NCI-H748 (cell line): ENCODE data around the gene GABRR2.
"Not testable (repeated sequence)": the region's sequence is repeated elsewhere in the genome, so short reads cannot be mapped to it uniquely, and the experiment has no call there.

Experiments
- DNase-seq: peaks from one replicate; lab custom pipeline; 2025; ENCODE audit not compliant: unreplicated experiment; lab: John Stamatoyannopoulos, UW

Gene GABRR2

DNA sequence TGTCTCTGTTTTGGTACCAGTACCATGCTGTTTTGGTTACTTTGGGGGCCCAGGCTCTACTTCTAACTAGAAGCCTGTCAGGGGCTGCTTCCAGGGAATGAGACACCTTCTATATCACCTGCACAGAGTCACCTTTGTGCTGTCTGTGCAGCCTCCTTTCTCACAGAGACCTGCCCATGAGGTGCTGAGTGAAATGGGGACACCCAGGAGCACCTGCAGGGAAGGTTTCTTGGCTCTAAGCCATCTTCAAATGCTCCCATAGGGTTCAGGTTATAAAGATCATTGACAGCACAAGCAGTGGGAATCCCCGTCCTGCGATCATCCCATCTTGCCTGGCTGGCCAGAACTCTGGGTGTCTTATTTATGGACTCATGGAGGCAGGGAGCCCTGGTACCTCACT is 19.1 kb downstream of the GABRR2 start:
- DNase-seq, result no peak

DNA sequence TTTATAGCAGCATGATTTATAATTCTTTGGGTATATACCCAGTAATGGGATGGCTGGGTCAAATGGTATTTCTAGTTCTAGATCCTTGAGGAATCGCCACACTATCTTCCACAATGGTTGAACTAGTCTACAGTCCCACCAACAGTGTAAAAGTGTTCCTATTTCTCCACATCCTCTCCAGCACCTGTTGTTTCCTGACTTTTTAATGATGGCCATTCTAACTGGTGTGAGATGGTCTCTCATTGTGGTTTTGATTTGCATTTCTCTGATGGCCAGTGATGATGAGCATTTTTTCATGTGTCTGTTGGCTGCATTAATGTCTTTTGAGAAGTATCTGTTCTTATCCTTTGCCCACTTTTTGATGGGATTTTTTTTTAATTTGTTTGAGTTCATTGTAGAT is 20.0 kb downstream of the GABRR2 start:
- DNase-seq, result not testable (repeated sequence)

DNA sequence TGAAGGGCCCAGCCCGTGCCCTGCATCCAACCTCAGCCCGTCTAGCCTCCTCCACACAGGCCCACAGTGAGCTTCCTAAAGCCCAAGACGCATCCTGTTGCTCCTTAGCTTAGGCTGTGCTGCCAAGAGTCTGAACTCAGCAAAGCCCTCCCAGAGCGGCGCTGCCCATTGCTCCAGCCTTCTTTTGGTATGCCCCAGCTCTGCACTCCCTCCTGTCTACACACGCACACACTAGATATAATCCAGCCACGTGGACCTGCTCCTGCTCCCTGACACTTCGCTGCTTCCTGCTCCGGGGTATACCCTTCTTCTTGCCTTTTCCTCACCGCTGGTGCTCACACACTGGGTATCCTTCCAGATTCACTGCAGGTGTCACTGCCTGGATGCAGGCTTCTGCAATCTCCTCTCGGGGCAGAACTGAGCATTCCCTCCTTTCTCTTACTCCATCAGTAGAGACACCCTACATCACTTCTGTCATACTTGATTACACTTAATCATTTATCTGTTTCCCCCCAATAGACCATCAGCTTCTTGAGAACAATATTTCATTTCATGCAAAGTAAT is 23.8 kb downstream of the GABRR2 start:
- DNase-seq, result no peak

DNA sequence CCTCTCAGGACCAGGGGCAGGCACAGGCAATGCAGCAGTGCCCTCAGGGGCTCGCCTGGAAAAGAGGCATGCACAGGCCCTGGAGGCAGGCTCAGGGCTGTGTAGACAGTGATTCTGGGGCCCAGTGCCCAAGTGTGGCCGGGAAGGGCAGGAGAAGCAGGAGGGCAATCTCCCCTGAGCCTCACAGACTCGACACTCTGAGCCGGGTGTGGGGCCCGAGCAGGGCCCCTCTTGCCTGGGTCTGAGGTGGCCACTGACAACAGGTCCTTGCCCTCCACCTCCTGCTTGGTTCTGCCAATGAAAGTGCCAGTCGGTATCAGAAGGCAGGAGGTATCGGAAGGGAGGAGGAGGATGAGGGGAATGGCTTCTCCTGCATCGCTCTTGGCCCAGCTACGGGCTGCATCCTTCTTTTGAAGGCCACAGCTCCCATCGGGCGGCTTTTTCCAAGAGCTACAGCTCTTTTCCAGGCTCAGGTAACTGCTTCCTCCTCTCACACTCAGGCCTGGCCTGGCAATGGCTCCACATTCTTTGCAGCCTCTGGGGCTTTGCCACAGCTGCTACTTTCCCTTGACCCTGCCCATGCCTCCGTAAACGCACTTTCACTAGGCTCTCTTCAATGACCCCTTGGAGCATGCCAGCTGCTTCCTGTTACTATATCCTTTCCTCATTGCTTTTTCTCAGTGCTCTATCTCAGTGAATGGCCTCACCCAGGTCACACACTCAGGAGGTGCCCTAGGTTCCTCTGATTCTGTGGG is 24.5 kb downstream of the GABRR2 start:
- DNase-seq, result peak; percentile 34

DNA sequence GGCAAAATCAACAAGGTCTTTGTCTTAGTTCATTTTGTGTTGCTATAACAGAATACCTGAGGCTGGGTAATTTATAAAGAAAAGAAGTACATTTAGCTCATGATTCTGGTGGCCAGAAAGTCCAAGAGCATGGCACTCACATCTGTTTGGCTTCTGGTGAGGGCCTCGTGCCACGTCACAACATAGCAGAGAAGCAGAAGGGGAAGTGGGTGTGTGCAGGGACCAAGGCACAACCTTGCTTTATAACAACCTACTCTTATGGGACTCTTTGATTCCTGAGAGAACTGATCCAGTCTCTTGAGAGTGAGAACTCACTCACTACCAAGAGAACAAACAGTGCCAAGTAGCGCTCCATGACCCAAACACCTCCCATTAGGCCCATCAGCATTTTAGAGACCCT is 25.4 kb downstream of the GABRR2 start:
- DNase-seq, result no peak

DNA sequence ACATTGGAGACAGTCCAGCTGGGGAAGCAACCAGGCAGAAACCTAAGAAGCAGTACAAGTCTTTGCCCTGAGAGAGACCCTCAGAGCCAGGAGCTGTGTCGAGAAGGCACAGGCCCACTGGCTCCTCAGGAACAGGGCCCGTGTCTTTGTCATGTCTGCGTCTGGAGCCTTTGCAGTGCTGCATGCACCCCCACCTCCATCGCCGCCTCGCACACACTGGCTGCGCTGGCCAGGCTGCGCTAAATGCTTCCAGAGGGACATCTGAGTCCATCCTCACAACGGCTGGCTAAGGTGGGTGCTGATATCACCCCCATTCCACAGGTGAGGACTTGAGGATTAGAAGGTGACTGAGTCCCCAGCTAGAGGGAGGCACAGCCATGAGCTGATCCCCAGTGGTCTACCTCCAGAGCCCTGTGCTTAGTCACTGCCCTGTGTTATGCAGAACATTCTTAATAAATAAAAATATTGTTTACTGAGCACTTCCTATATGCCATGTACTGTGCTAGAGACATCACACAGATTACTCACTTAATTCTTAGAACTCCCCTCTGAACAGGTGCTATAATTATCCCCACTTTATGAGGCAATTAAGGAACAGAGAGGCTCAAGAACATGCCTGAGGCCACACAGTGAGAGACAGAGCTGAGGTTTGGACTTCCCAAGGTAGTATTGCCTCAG is 27.6 kb downstream of the GABRR2 start:
- no peak for DNase-seq

DNA sequence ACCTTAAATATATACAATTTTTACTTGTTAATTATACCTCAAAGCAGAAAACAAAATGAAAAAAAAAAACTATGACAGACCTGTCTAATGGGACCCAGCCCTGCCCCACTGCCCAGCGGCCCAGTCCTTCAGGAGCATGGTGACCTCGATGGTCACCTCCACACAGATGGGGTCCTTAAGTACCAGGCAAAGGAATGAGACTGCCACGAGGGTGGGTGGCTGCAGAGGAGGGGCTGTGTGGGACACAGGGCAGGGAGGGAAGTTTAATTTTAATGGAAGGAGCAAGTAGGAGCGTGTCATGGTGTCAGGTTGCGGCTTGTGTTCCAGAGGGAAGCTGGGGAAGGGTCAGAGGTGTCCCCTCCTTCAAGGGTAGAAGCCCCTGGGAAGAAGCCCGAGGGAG is 28.6 kb downstream of the GABRR2 start:
- DNase-seq, result no peak

DNA sequence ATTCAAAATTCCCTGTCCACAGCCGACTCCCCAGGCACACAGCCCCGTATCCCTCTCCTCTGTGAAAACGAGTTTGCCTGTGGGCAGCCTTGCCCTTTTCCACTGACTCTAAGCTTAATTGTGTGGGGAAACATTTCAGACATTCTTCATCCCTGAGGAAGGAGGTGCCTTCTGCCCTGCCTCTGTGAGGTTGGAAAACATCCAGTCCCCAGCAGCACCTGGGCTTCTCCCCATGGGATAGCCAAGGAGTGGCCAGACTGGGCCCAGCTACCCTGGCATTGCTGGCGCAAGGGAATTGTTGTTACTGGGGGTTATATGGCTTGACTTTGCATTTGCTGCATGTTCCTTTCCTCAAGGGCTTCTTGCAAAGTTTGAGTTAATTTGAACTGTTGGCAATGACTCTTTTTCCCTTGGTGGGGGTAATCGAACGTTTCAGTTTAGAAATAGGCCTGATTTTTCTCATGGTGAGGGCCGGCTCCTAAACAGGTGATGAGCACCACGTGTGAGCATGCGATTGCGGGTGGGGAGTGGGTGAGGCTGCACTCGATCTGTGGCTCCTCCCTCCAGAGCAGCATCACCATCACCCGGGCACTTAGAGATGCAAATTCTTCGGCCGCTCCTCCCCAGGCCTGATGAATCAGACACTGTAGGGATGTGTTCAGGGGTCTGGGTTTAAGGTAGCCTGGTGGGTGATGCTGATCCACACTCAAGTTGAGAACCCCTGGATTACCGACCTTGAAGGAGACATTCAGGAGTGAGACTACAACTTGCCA is 29.9 kb downstream of the GABRR2 start:
- no peak for DNase-seq

DNA sequence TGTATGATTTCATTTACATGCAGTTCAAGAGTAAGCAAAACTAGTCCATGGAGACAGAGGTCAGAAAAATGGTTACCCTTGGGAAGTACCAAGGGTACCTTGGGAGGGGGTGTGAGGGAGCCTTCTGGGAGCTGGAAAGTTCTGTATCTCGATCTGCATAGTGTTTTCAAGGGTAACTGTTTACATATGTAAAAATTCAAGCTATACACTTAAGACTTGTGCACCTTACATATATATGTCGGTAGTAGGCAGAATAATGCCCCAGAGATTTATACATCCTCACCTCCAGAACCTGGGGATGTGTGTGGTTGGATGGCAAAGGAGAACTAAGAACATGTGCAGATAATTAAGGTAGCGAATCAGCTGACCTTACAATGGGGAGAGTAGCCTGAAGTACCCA is 31.0 kb downstream of the GABRR2 start:
- DNase-seq, result no peak

DNA sequence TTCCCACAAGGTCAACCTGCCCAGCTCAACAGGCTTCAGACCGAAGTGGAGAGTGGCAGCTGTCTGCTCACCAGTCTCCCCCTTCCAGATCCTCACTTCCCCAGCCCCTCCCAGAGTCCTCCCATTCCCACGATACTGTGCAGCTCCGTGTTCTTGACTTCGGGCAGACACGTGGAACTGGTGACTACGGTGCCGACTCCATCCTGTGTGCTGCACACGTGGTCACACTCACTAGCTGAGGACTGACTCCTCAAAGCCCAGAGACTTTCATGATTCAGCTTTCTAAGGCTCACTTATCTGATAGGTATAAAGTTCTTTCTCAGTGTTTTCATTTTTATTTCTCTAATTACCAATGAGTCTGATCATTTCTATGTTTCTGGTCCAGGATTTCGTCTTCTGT is 32.4 kb downstream of the GABRR2 start:
- DNase-seq, result no peak

DNA sequence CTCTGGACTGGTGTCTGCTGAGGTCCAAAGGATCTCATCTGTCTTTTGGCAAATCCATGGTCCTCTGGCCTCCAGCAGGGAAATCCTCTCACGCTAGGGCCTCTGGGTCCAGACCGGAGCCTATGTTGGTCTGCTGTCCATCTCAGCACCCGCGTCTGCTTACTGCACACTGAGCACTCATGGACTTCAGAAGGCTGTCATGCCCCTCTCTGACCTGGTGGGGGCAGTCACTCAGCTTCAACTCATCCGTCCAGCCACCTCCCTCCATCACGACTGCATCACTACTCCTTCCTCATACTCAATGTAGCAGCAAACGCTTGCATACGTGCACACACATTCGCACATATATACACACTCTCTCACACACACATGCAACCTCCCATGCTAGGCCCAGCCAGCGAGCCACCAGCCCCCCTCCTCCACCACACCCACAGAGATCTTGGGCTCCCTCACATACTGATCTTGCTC is 33.3 kb downstream of the GABRR2 start:
- peak; percentile 16 for DNase-seq

DNA sequence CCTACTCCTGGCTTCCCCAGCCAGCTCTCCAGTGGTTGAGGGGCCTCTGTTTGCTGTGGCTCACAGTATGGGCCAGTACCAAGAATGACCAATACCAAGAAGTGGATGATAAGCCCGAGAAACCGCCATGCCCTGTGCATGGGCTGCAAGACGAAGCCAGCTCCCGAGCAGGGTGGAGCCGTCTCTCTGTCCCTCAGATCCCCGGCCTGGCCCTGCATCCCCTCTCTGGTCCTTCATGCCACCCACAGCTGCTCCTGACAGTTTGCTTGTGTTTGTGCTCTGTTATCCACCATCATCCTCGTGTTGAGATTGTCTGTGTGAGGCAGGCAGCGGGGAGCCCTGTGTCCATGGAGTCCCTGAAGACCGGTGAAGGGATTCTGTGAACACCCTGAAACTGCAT is 36.1 kb downstream of the GABRR2 start:
- no peak for DNase-seq

DNA sequence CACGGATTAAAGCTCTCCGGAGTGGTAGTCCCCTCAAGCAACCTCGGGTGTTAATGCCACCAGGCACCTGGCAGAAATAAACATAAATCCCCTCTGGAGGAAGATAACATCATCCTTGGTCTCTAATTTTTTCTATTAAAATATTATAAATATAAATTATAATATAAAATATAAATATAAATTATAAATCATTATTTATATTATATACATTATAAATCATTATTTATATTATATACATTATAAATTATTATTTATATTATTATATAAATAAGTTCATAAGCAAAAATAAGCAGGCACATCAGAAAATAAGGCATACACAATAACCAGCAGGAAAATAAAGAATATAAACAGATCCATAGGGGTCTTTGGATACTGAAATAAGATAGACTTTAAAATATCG is 39.2 kb downstream of the GABRR2 start:
- no peak for DNase-seq

DNA sequence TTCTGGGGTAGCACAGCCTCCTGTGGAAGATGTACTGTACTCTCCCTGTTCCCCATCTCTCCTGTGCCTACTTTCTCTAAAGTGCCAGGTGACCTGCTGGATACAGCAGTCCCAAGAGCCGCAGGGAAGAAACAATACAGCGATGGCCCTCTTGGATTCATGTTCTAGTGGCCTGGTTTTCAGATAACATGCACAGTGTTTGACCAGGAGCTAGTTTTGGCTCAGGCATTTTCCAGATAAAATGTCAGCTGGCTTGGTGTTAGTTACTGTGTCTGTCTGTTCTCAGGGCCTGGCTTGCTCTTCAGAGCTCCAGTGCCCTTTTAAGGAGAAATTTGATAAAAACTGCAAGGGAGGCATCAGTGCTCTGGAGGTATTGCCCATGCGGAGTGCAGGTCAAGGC is 41.3 kb downstream of the GABRR2 start:
- no peak for DNase-seq

DNA sequence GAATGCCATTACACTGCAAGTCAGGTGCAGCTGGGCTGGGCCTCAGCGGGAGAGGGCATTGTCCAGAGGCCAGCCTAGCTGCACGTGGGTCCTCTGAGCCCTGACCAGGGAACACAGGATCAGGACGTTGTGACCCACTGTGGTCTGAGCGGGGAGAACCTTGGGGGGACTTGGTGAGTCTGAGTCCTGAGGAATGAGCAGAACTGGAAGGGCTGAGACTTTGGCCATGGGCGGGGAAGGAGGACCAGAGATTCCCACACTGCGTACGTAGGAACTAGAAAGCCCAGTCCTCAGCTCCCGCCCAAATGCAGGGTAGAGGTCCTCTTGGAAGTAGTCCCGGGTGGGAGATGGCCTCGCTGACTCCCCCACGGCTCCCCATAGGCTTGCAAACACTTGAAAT is 42.5 kb downstream of the GABRR2 start:
- DNase-seq, result no peak

DNA sequence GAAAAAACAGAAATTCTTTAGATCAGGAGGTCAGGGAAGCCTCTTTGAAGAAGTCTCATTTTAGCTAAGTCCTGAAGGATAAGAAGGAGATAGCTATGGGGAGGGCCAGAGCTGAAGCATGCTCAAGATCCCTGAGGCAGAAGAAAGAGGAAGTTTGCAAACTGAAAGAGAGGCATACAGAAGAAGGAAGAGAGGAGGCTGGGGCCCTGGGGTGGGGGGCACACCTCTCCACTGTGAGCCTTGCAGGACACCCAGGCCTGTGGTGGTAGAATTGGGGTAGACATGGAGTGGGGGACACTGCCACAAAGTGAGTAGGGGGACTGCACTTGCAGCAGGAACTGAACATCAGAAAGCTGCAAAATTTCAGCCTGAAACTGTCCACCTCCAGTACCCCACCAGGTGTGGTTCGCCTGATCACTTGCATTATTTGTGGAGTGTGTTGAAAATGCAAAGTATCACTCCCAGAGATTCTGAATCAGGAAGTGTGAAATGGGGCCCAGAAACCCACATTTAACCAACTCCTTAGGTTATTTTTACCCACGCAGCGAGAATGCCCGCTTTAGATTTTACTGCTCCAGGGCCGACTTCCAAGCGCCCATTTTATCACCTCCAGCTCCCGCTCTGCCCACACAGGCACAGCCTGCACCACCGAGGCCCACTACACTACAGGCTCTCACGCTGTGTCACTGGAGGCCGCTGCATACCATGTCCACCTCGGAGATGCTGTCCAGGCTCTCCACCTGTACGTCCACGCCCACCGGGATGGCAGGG is 44.0 kb downstream of the GABRR2 start:
- no peak for DNase-seq

DNA sequence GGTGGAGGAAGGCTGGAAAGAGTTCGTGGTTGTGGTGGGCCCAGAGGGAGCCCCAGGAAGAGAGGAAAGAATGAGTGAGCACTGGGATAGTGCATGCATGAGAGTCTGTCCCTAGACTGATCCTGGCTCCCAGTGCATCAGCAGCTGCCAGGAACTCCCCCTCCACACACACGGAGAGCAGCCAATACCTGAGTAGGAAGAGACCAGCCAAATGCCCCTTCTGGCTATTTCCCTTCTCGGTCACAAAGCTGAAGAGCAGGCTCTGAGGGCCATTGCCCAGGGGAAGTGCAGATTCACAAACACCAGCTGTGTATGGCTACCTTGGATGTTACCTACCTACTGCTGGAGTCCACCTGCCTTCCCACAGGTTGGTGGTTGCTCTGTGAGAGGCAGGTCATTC is 45.1 kb downstream of the GABRR2 start:
- no peak for DNase-seq

DNA sequence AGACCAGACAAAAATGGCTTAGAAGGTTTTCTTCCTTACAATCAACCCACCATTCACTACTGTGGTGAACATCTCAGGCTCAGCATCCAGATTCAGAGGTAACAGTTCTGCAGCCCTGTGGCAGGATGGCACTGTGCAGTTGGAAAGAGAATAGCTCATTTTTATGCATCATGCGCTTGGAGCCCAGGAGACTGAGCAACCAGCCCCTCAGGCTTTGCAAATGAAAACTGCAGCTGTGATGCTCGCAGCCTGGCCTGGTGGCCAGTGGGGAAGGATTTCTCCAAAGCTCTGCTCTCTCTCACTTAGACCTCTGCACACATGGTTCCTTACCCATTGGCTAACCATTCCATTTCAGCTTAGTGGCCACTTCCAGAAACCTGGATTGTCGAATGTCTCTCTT is 45.8 kb downstream of the GABRR2 start:
- DNase-seq, result no peak

DNA sequence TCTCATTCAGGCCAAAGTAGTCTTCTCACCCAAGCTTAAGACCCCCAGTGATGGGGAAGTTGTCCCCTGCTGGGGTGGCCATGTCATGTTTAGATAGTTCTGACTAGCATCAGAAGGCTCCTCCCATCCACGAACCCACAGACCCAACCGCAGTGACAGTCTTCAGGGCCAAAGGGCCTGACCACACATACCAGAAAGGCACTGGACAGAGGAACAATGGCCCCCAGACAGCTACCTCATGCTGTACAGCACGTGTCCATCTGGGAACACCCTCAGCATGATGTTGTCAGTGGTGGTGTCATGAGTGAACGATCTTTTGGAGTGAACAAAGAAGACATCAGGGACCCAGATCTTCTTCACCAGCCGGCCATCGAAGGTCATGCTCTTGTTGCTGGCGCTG is 46.3 kb downstream of the GABRR2 start:
- no peak for DNase-seq

DNA sequence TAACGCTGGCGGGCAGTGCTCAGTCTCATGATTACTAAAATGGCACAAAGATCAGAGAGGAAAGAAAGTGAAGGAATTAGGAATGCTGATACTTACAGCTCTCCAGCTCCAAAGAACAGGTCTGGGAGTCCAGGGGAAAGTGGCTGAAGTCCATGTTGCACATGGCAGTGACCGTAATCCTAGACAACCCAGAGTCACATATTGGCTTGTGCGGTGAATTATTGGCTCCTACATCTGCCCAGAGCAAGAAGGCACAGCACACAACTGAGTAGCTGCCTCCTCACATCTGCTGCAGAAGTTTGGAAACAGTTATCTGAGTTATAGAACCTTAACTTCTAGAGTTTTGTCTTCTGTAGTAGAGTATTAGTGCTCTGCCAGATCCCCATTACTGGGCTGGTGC is 47.2 kb downstream of the GABRR2 start:
- DNase-seq, result no peak

DNA sequence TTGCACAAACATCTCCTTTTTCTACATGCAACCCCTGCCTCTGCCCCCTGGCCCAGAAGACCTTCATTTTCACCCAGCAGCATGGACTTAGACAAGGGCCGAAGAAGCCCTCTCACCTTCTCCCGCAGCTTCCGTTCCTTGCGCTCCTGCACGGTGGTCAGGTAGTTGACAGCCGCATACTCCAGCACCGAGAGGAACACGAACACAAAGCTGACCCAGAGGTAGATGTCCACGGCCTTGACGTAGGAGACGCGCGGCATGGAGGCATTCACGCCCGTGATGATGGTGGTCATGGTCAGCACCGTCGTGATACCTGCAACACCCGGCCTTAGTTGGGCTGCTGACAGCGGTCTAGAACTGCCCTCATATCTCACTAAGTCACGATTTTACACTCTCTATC is 50.8 kb downstream of the GABRR2 start:
- no peak for DNase-seq
